Measurements from ENCODE around the gene PSORS1C2.
A peak's percentile ranks its signal among the peaks of the same experiment; 100 is the strongest.

PSORS1C2 gene

GRCh38 chr6:31114970-31115849 lies 23.7 kb downstream of the PSORS1C2 start:
- TF ChIP-seq ZBTB7A (IDR thresholded peaks at IDR 0.05; ENCODE audit: low read depth), result no peak
- TF ChIP-seq RAD21 (IDR thresholded peaks at IDR 0.05; ENCODE audit: low read depth), result peak; percentile 34; the same call in 1 of the 2 replicates
- TF ChIP-seq CREB1 (IDR thresholded peaks at IDR 0.05; ENCODE audit: low read depth), result no peak
- TF ChIP-seq YY1 (IDR thresholded peaks at IDR 0.05; ENCODE audit: low read depth), result no peak
- no peak for TF ChIP-seq TCF12 (IDR thresholded peaks at IDR 0.05; ENCODE audit: low read depth)
- no peak for TF ChIP-seq EGR1 (IDR thresholded peaks at IDR 0.05)

GRCh38 chr6:31114541-31114878 lies 24.4 kb downstream of the PSORS1C2 start, which contains the start of gene PSORS1C1:
Gene PSORS1C1, plus strand, starts transcription at chr6:31114800. Its CDS starts 14,833 bp downstream, at chr6:31129633.
- no peak for TF ChIP-seq CREB1 (IDR thresholded peaks at IDR 0.05; ENCODE audit: low read depth)
- TF ChIP-seq REST (IDR thresholded peaks at IDR 0.05; ENCODE audit: low read depth), result no peak
- TF ChIP-seq ZBTB7A (IDR thresholded peaks at IDR 0.05; ENCODE audit: low read depth), result no peak; the same call in 1 of the 2 replicates
- TF ChIP-seq EGR1 (IDR thresholded peaks at IDR 0.05), result no peak
- no peak for TF ChIP-seq TAF1 (IDR thresholded peaks at IDR 0.05; ENCODE audit: low read depth)
- peak; percentile 47 for TF ChIP-seq NFIC (IDR thresholded peaks at IDR 0.05)
- TF ChIP-seq YY1 (IDR thresholded peaks at IDR 0.05; ENCODE audit: low read depth), result no peak
- TF ChIP-seq MAX (IDR thresholded peaks at IDR 0.05), result no peak
- no peak for TF ChIP-seq USF1 (IDR thresholded peaks at IDR 0.05)
- no peak for TF ChIP-seq FOXM1 (IDR thresholded peaks at IDR 0.05; ENCODE audit: borderline replicate concordance, low read depth)
- TF ChIP-seq EP300 (IDR thresholded peaks at IDR 0.05; ENCODE audit: borderline replicate concordance), result no peak; the same call in 1 of the 2 replicates
- peak; percentile 45; the same call in 1 of the 2 replicates for TF ChIP-seq TCF12 (IDR thresholded peaks at IDR 0.05; ENCODE audit: low read depth)
- no peak for TF ChIP-seq RAD21 (IDR thresholded peaks at IDR 0.05; ENCODE audit: low read depth)
- TF ChIP-seq CEBPB (IDR thresholded peaks at IDR 0.05), result no peak
- TF ChIP-seq TEAD4 (IDR thresholded peaks at IDR 0.05), result peak; percentile 66

- TF ChIP-seq EGR1 (IDR thresholded peaks at IDR 0.05) (no peak), TCF12 (IDR thresholded peaks at IDR 0.05; ENCODE audit: low read depth) (no peak)
Observed at GRCh38 chr6:31113861-31114540, 24.9 kb downstream of the PSORS1C2 start.

- TF ChIP-seq EP300 (IDR thresholded peaks at IDR 0.05; ENCODE audit: borderline replicate concordance) (no peak), FOXM1 (IDR thresholded peaks at IDR 0.05; ENCODE audit: borderline replicate concordance, low read depth) (no peak), RAD21 (IDR thresholded peaks at IDR 0.05; ENCODE audit: low read depth) (no peak), ZBTB7A (IDR thresholded peaks at IDR 0.05; ENCODE audit: low read depth) (no peak), TAF1 (IDR thresholded peaks at IDR 0.05; ENCODE audit: low read depth) (no peak), EGR1 (IDR thresholded peaks at IDR 0.05) (no peak), CREB1 (IDR thresholded peaks at IDR 0.05; ENCODE audit: low read depth) (no peak), TEAD4 (IDR thresholded peaks at IDR 0.05) (no peak), REST (IDR thresholded peaks at IDR 0.05; ENCODE audit: low read depth) (no peak), CEBPB (IDR thresholded peaks at IDR 0.05) (no peak), TCF12 (IDR thresholded peaks at IDR 0.05; ENCODE audit: low read depth) (no peak), NFIC (IDR thresholded peaks at IDR 0.05) (no peak), MAX (IDR thresholded peaks at IDR 0.05) (no peak), USF1 (IDR thresholded peaks at IDR 0.05) (no peak), YY1 (IDR thresholded peaks at IDR 0.05; ENCODE audit: low read depth) (no peak)
Observed at GRCh38 chr6:31112478-31112877, 26.4 kb downstream of the PSORS1C2 start, which contains the start of gene C6orf15. Gene C6orf15, minus strand, starts transcription at chr6:31112575. Its CDS starts 20 bp downstream, at chr6:31112555.

GRCh38 chr6:31111712-31112111 lies 27.2 kb downstream of the PSORS1C2 start:
- TF ChIP-seq TCF12 (IDR thresholded peaks at IDR 0.05; ENCODE audit: low read depth) (no peak), NFIC (IDR thresholded peaks at IDR 0.05) (no peak), MAX (IDR thresholded peaks at IDR 0.05) (no peak), CREB1 (IDR thresholded peaks at IDR 0.05; ENCODE audit: low read depth) (no peak), USF1 (IDR thresholded peaks at IDR 0.05) (no peak), FOXM1 (IDR thresholded peaks at IDR 0.05; ENCODE audit: borderline replicate concordance, low read depth) (no peak), EGR1 (IDR thresholded peaks at IDR 0.05) (no peak), CEBPB (IDR thresholded peaks at IDR 0.05) (no peak), ZBTB7A (IDR thresholded peaks at IDR 0.05; ENCODE audit: low read depth) (no peak), TEAD4 (IDR thresholded peaks at IDR 0.05) (no peak), YY1 (IDR thresholded peaks at IDR 0.05; ENCODE audit: low read depth) (no peak), REST (IDR thresholded peaks at IDR 0.05; ENCODE audit: low read depth) (no peak), EP300 (IDR thresholded peaks at IDR 0.05; ENCODE audit: borderline replicate concordance) (no peak), TAF1 (IDR thresholded peaks at IDR 0.05; ENCODE audit: low read depth) (no peak)

All from Ishikawa (cell line).